NCI-H1092 (cell line): Measurements from ENCODE around the gene ZNF311.
"Not testable (repeated sequence)": the region's sequence is repeated elsewhere in the genome, so short reads cannot be mapped to it uniquely, and the experiment has no call there.

Source experiments
- DNase-seq: peaks from one replicate; lab custom pipeline; 2025; lab: John Stamatoyannopoulos, UW

Gene ZNF311

GRCh38 chr6:28953585-28954258 lies 51.4 kb downstream of the ZNF311 start:
- no peak for DNase-seq

GRCh38 chr6:28953039-28953584 lies 52.0 kb downstream of the ZNF311 start:
- DNase-seq, result peak; percentile 19

- not testable (repeated sequence) for DNase-seq
Observed at GRCh38 chr6:28949656-28950195, 55.4 kb downstream of the ZNF311 start.

GRCh38 chr6:28948782-28949486 lies 56.2 kb downstream of the ZNF311 start:
- no peak for DNase-seq

- DNase-seq, result no peak
Observed at GRCh38 chr6:28947831-28948270, 57.3 kb downstream of the ZNF311 start.

- DNase-seq, result no peak
Observed at GRCh38 chr6:28947067-28947765, 57.9 kb downstream of the ZNF311 start.

GRCh38 chr6:28945349-28945748 lies 59.8 kb downstream of the ZNF311 start:
- no peak for DNase-seq
